A549 treated with dexamethasone at 1 μM for 4 hours (cell line): ENCODE measurements around the gene PNLDC1. TPM values are rescaled to one million over a fixed set of nuclear protein-coding genes. Genes with fewer than 3 reads are reported as not detected.

Experiments
- total RNA-seq: library from RNA; stranded (reverse); fragments of 200-300 nt; extraction: Qiagen RNA extraction; gene quantifications from 5 replicates; pipeline ENCODE4 v1.2.3, GENCODE V29; 2022

Gene PNLDC1, protein sequence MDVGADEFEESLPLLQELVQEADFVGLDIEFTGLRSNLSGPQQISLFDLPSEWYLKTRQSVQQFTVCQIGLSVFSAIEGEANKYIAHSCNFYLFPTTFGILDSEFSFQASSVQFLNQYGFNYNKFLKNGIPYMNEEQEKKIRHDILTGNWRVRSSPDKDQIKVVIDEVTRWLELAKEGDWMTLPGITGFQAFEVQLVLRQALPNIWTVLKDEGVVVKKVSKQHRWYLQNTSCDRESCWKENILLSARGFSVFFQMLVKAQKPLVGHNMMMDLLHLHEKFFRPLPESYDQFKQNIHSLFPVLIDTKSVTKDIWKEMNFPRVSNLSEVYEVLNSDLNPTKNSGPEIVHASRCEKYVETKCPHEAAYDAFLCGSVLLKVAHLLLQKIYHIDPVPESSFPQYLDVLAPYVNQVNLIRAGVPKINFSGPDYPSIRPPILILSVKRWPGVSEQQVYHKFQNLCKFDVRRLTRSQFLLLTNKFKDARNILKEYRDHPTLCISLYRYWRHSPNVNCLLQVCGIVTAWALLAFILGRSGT
- total RNA-seq, result 0.04 to 0.06 TPM (median 0.05 TPM) in 3 of 5 replicates, not detected in the others

DNA sequence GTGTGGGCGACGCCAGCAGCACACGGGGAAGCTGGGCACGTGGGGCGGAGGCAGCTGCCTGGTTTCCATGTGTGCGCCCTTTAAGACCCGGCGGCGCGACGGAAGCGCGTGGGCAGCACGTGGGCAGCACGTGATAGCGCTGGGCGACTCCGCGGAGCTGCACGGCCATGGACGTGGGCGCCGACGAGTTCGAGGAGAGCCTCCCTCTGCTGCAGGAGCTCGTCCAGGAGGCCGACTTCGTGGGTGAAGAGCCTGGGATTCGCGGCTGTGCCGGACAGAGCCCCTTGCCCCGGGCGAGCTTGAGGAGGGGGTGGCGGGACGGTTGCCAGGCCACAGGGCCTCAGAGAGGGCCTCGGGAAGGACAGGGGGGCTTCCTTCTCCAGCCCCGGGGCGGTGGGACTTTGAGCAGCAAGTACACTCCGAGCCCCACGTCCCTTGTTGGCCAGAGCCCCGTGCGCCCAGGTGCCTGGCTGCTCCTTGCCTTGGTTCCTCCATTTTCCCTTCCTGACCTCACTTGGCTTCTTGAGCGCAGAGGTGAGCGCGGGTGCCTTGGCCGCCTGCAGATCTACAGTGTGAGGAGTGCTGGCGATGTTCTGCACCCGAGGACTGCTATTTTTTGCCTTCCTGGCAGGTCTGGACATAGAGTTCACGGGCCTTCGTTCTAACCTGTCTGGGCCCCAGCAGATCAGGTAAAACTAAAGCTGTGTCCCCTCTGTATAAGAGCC is at the start of gene PNLDC1:
TSS of gene PNLDC1 (plus strand) at position 136 of the 725 bp plus-strand sequence. CDS start at position 168, 32 bp downstream.

DNA sequence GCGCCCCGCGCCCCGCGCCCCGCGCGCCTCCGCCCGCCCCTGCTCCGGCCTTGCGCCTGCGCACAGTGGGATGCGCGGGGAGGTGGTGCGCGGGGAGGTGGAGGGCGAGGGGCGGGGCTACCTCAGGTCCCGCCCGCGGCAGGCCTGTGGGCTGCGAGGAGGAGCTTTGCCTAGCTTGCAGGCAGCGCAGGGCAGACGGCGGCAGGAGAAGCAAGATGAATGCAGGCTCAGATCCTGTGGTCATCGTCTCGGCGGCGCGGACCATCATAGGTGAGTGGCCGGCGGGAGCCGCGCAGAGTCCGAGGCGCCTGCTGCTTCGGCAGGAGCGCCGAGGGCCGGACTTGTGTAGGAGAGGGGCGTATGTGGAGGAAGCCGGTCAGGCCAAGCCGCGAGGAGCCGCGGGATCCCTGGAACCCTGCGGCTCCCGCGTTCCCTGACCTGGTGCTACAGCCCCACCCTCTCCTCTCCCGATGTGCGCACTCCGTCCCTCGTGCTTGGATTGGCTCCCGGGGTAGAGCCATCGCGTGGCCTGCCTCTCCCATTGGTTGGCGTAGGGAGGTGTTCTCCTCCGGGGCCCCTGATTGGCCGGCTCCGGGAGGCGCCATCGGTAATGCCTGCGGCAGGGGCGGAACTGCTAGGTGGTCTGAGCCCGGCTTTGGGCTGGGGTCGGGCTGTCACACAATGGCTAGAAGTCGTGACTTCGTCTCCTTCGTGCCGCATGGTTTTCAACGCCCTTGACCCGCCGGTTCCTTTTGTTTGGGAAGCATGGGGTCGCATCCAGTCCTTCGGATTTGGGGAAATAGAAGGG is 38.0 kb upstream of the PNLDC1 start, which contains the start of gene ACAT2:
TSS of gene ACAT2 (plus strand) at position 173 of the 808 bp plus-strand sequence. CDS start at position 216, 43 bp downstream.

DNA sequence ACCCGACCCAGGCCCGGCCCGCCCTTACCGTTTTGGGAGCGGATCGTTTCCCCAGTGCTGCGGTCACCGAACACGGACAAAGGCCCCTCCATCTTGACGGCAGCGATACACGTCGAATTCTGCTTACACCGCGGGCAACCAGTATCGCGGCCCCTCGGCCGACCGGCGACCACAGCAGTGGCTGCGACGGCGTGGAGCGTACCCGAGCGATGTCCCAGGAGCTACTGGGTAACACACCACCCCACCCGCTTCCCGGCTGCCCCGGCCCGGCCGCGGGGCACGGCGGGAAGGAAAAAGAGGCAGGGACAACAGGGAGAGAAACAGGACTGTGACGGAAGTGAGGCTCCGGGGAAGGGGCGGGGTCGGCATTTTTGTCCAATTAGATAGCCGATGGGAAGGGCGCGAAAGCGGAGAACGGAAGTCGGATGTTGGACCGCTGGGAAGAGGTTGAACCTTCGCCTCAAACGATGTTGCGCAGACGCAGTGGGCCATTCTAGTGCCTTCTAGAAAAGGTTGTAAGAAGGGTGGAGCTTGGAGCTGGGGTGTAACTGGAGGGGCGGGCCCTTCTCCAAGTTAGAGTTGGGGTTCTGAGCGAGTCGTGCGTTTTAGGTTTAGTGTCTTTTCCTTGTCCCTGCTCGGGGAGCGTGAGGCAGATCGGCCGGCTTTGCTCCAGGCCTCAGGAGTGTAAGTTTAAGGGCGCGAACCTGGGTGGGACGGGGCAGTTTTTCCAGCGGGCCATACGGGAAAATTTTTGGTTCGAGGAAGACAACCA is 10.5 kb upstream of the PNLDC1 start, which contains the start of gene TCP1:
TSS of gene TCP1 (minus strand) at position 226 of the 772 bp plus-strand sequence. CDS start at position 92, 134 bp downstream.

DNA sequence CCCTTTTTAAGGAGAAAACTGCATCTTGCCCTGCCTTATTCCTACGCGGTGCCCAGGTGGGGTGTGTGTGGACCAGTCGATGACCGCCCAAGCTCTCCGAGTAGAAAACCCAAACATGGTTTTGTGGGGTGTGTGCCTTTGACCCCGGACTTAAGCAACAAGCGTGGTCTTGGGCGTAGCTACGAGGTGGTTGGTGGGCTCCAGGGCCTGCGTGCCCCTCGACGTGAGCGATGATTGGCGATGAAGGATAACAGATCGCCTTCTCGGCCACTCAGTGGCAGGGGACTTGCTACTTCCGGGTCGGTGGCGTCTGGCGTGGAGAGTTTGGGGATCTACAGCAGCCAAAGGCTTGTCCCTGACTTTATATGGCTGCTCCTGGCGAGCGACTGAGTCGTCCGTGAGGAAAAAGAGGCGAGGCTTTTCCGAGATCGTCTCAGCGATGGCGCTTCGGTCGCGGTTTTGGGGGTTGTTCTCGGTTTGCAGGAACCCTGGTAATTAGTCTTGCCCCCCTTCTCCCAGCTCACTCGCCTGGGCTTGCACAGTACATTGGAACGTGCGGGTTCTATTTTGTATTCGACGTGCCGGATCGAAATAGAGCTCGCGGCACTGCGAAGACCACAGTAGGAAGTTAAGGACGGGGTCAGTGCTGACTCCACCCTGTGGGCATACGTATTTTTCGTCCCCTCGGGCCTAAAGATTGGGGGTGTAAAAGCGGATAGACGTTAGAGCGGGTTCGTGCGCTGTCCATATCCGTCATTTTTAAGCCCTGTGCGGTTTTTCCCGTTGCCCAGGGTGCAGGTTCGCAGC is 9.7 kb upstream of the PNLDC1 start, which contains the start of gene MRPL18:
TSS of gene MRPL18 (plus strand) at position 319 of the 807 bp plus-strand sequence. CDS start at position 440, 121 bp downstream.

Other genes starting within 250 kb of the PNLDC1 start
- gene SOD2, start 107.0 kb upstream of the PNLDC1 start, total RNA-seq, result 179 to 209 TPM (median 184 TPM) in 5 replicates
- 70.0 to 76.1 TPM (median 73.9 TPM) in 5 replicates for gene WTAP, start 72.8 kb upstream of the PNLDC1 start, total RNA-seq
- 24.5 to 29.5 TPM (median 27.7 TPM) in 5 replicates for gene ACAT2, start 38.2 kb upstream of the PNLDC1 start, total RNA-seq
- gene TCP1, start 10.7 kb upstream of the PNLDC1 start, total RNA-seq, result 217 to 258 TPM (median 239 TPM) in 5 replicates
- 74.6 to 102 TPM (median 93.0 TPM) in 5 replicates for gene MRPL18, start 9.8 kb upstream of the PNLDC1 start, total RNA-seq
- not detected in 5 replicates for gene MAS1, start 90.7 kb downstream of the PNLDC1 start, total RNA-seq
- gene IGF2R, start 168.8 kb downstream of the PNLDC1 start, total RNA-seq, result 29.0 to 37.7 TPM (median 33.6 TPM) in 5 replicates